Suprapubic skin (tissue), 3 donors: ENCODE data around the gene ERAP2.

Experiments
- EP300 ChIP-seq: sonication (generic); formaldehyde crosslinking; IDR thresholded peaks from one replicate; pipeline ENCODE4 v1.6.1; 2017; ENCODE audit warnings: antibody characterized with exemption
- TF ChIP-seq, protein P1 (sequence below), 2 donors: fragments of 200-600 bp in 1 of 2; fragments of 450-650 bp in 1 of 2; sonication (generic) in 1 of 2; IDR thresholded peaks; one replicate each; pipeline ENCODE4 v1.5.1; 2016 to 2019; ENCODE audit warnings: antibody characterized with exemption in 2 of 2, mild to moderate bottlenecking in 1 of 2, moderate library complexity in 1 of 2

DNA sequence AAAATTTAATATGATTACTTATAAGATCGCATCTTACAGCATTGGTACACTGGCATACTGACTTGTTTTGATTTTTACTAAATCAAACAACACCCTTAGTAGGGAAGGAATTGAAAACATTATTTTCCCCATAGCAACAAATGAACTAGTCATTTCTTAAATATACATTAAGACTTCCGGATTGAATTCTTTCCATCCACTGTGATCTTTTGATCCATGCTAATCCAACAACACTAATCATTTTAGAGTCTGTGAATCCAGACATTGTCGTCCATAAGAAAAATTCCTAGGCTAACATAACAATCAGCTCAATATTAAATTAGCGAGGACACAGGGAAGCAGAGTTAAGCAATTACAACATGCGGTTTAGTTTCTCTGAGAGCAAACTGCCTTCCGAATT, 47.0 kb upstream of the ERAP2 start:
- TF ChIP-seq, protein P1, sequence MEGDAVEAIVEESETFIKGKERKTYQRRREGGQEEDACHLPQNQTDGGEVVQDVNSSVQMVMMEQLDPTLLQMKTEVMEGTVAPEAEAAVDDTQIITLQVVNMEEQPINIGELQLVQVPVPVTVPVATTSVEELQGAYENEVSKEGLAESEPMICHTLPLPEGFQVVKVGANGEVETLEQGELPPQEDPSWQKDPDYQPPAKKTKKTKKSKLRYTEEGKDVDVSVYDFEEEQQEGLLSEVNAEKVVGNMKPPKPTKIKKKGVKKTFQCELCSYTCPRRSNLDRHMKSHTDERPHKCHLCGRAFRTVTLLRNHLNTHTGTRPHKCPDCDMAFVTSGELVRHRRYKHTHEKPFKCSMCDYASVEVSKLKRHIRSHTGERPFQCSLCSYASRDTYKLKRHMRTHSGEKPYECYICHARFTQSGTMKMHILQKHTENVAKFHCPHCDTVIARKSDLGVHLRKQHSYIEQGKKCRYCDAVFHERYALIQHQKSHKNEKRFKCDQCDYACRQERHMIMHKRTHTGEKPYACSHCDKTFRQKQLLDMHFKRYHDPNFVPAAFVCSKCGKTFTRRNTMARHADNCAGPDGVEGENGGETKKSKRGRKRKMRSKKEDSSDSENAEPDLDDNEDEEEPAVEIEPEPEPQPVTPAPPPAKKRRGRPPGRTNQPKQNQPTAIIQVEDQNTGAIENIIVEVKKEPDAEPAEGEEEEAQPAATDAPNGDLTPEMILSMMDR (IDR thresholded peaks at IDR 0.05), result no peak
- TF ChIP-seq EP300, result no peak
